Hair follicle dermal papilla cell (primary cell): ENCODE data around the gene CALCB. TPM values are rescaled to one million over a fixed set of nuclear protein-coding genes. Genes with fewer than 3 reads are reported as not detected.

ENCODE experiments used
- total RNA-seq: library from RNA; depleted of rRNA; stranded (reverse); fragments of >200 nt; gene quantifications from 2 replicates; pipeline ENCODE4 v1.2.3, GENCODE V29; 2012

The CALCB gene, protein sequence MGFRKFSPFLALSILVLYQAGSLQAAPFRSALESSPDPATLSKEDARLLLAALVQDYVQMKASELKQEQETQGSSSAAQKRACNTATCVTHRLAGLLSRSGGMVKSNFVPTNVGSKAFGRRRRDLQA
- 0.16 TPM in 1 of 2 replicates, not detected in the other for total RNA-seq

DNA sequence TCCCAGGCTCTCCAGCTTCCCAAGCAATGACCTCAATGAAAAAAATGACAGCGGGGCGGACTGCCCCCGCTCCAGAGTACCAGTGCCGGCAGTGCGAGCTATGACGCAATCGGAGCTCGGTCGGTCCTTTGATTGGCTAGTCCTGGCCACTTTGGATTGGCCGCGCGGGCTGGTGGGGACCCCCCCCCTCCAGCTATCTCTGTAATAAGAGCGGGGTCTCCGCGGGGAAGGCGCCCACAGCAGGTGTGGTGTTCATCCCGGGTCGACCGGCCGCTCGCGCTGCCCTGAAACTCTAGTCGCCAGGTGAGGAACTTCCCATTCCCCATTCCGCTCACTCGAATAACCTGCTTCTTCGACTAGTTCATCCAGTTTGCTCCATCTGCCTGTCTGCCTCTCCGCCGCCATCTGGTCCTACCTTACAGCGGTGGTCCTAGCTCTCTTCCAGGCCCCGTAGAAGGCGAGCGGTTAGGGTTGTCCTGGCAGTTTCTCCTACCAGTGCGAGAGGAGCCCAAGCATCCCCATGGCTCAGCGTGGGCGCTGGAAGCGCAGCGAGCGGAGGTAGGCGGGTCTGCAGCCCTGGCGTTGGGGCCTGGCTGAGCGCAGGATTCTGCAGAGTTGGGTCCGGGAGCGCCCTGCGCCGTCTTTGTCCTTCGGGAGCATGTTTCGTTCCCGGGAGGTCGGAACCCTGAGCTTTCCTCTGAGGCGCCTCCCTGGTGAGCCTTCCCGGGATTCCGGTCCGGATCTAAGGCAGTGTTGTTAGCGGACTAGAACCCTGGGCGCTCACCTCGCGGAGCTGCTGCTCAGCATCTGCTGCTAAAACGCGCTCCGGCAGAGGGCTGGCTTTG lies at the start of gene CALCB:
TSS of gene CALCB (plus strand) at position 233 of the 845 bp plus-strand sequence. CDS start 1,126 bp downstream, outside the sequence.

DNA sequence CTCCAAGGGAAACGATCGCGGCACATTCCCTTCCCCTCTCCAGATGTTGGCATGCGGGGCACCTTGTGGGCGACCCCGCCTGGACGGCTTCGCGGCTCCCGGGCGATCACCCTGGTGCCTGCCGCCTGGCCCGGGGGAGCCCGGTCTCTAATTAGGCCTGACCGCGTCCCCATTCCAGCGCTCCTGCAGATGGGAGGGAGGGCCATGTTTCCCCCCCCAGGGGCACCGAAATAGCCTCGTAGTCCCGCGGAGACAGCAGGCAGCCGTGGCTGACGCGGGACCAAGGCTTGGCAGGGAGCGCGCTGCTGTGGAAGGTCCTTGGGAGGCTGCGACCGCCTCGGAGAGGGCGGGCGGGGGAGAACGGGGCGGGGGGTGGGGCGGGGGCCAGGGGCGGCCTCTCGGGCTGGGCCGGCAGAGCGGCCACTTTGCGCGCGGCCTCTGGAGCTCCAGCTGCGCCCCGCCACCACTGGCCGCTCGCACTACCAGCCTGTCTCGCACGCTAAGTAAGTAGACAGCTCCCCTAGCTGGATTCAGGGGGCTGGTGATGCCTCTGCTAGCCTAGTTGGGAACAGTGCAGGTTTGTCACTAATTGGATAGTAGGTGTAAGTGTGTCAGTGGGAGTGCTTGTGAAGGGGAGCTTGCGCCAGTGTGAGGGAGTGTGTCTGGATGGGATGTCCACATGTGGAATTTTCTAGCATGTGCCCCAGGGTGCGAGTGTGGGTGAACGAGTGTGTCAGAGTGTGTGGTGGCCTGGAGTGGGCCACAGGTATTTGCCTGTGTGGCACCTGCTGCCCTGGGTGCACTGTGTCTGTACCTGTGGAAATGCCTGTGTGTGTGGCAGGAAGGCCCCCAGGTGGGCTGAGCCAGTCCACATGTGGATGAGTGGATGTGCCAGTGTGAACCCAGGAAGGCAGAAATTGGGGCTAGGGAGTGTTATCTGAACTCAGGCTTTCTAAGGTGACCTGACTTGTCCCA lies 41.4 kb downstream of the CALCB start, which contains the start of gene INSC:
TSS of gene INSC (plus strand) at position 423 of the 975 bp plus-strand sequence. CDS start 34,252 bp downstream, outside the sequence.

Other genes with a start within 250 kb of the CALCB start
- gene CYP2R1, start 181.4 kb upstream of the CALCB start, total RNA-seq: 6.3 and 7.3 TPM in 2 replicates
- gene CALCA, start 101.2 kb upstream of the CALCB start, total RNA-seq: 0.16 TPM in 1 of 2 replicates, not detected in the other
- 0.36 and 0.81 TPM in 2 replicates for gene INSC, start 41.3 kb downstream of the CALCB start, total RNA-seq